IMR-90 (cell line): ENCODE results near the gene DGKE. TPM values are rescaled to one million over a fixed set of nuclear protein-coding genes. Genes with fewer than 3 reads are reported as not detected.

ENCODE experiments used
- ATAC-seq: fragments of 200-7000 bp; cut with Tn5 transposase; 2 replicates; pipeline ENCODE4 v1.9.1; 2020; ENCODE audit warnings: low read depth, mild to moderate bottlenecking, moderate library complexity
- BruUV-seq: library from RNA; stranded (reverse); fragments of 400-500 nt; replicated peaks from 2 replicates; lab custom pipeline; 2021; lab: Mats Ljungman, UMichigan
- CTCF ChIA-PET: fragments of 300-600 bp; formaldehyde crosslinking; extraction: SDS; loops from one replicate; lab custom pipeline; 2021; ENCODE audit warnings: antibody characterized with exemption; lab: Yijun Ruan, JAX
- POLR2A ChIA-PET: fragments of 300-600 bp; sonication (Branson Sonifier 250); formaldehyde crosslinking; loops from one replicate; lab custom pipeline; 2022; ENCODE audit warnings: antibody characterized with exemption; ENCODE audit not compliant: unreplicated experiment; lab: Charles Lee
- DNase-seq: peaks from one replicate; pipeline ENCODE4 v3.0.0; 2013
- H2AFZ ChIP-seq: replicated peaks from 2 replicates; pipeline ENCODE3; 2013; ENCODE audit warnings: low read length, mild to moderate bottlenecking; ENCODE audit not compliant: poor library complexity
- H2AK5ac ChIP-seq: 2 replicates; pipeline ENCODE4 v1.6.1; 2013; ENCODE audit warnings: low read depth, low read length, inconsistent platforms
- H2AK9ac ChIP-seq: replicated peaks from 2 replicates; pipeline ENCODE3; 2013; ENCODE audit warnings: mild to moderate bottlenecking, low read depth, low read length, moderate library complexity; ENCODE audit not compliant: poor library complexity
- H2BK120ac ChIP-seq: 2 replicates; pipeline ENCODE4 v1.6.1; 2013; ENCODE audit warnings: low read depth, low read length, inconsistent platforms
- H2BK15ac ChIP-seq: 3 replicates; pipeline ENCODE4 v1.6.1; 2013; ENCODE audit warnings: low read depth, low read length, inconsistent platforms
- H2BK20ac ChIP-seq: 2 replicates; pipeline ENCODE4 v1.6.1; 2013; ENCODE audit warnings: low read depth, mild to moderate bottlenecking, inconsistent platforms, low read length, moderate library complexity
- H2BK5ac ChIP-seq: 2 replicates; pipeline ENCODE4 v1.6.1; 2013; ENCODE audit warnings: mild to moderate bottlenecking, low read depth, low read length, inconsistent platforms; ENCODE audit not compliant: poor library complexity, severe bottlenecking
- H3K14ac ChIP-seq: replicated peaks from 2 replicates; pipeline ENCODE4 v1.6.1; 2013; ENCODE audit warnings: low read depth, low read length, inconsistent platforms
- H3K18ac ChIP-seq: 2 replicates; pipeline ENCODE4 v1.6.1; 2013; ENCODE audit warnings: low read depth, low read length, control low read depth
- H3K23ac ChIP-seq: 2 replicates; pipeline ENCODE4 v1.6.1; 2013; ENCODE audit warnings: low read depth, low read length, inconsistent platforms
- H3K27ac ChIP-seq: 2 replicates; pipeline ENCODE4 v1.5.1; 2013; ENCODE audit warnings: mild to moderate bottlenecking, control low read depth, low read length; ENCODE audit not compliant: insufficient read depth
- H3K27me3 ChIP-seq: 2 replicates; pipeline ENCODE4 v1.6.1; 2013; ENCODE audit warnings: low read length; ENCODE audit not compliant: control insufficient read depth, insufficient read depth
- H3K36me3 ChIP-seq: 2 replicates; pipeline ENCODE4 v1.6.1; 2013; ENCODE audit warnings: low read length, mixed read lengths; ENCODE audit not compliant: control insufficient read depth, insufficient read depth
- H3K4ac ChIP-seq: 2 replicates; pipeline ENCODE4 v1.6.1; 2013; ENCODE audit warnings: low read depth, low read length, inconsistent platforms
- H3K4me1 ChIP-seq: 2 replicates; pipeline ENCODE4 v1.6.1; 2013; ENCODE audit warnings: low read length, mixed read lengths; ENCODE audit not compliant: control insufficient read depth, insufficient read depth
- H3K4me2 ChIP-seq: 2 replicates; pipeline ENCODE4 v1.6.1; 2013; ENCODE audit warnings: low read depth, mild to moderate bottlenecking, control low read depth, low read length, moderate library complexity
- H3K4me3 ChIP-seq: 2 replicates; pipeline ENCODE4 v1.5.1; 2013; ENCODE audit warnings: low read depth, mild to moderate bottlenecking, control low read depth, low read length, moderate library complexity; ENCODE audit not compliant: insufficient read depth
- H3K56ac ChIP-seq: 2 replicates; pipeline ENCODE4 v1.6.1; 2013; ENCODE audit warnings: low read length, inconsistent platforms; ENCODE audit not compliant: insufficient read depth; ENCODE audit errors: extremely low read depth
- H3K79me1 ChIP-seq, 2 experiments: 2 replicates each; pipeline ENCODE4 v1.6.1; 2013; ENCODE audit warnings: low read length in 2 of 2, inconsistent platforms in 1 of 2, low read depth in 1 of 2
- H3K9ac ChIP-seq: 2 replicates; pipeline ENCODE4 v1.6.1; 2013; ENCODE audit warnings: low read depth, low read length, control low read depth
- H3K9me1 ChIP-seq: 2 replicates; pipeline ENCODE4 v1.6.1; 2013; ENCODE audit warnings: low read length, inconsistent platforms; ENCODE audit not compliant: insufficient read depth
- H3K9me3 ChIP-seq: 2 replicates; pipeline ENCODE4 v1.6.1; 2013; ENCODE audit warnings: low read length; ENCODE audit not compliant: control insufficient read depth, insufficient read depth
- H4K20me1 ChIP-seq: 2 replicates; pipeline ENCODE4 v1.6.1; 2013; ENCODE audit warnings: low read length, inconsistent platforms; ENCODE audit not compliant: insufficient read depth
- H4K5ac ChIP-seq: 2 replicates; pipeline ENCODE4 v1.6.1; 2013; ENCODE audit warnings: mild to moderate bottlenecking, low read depth, low read length, control low read depth
- H4K8ac ChIP-seq, 2 experiments: 2 replicates each; pipeline ENCODE4 v1.6.1; 2013; ENCODE audit warnings: low read depth in 2 of 2, low read length in 2 of 2, control low read depth in 1 of 2, inconsistent platforms in 1 of 2
- H4K91ac ChIP-seq: 2 replicates; pipeline ENCODE4 v1.6.1; 2013; ENCODE audit warnings: low read depth, low read length, inconsistent platforms; ENCODE audit not compliant: insufficient read depth
- BHLHE40 ChIP-seq: fragments of 150-350 bp; IDR thresholded peaks from 2 replicates; pipeline ENCODE4 v1.6.1; 2016; ENCODE audit warnings: mild to moderate bottlenecking, low read depth, low read length
- CHD1 ChIP-seq: IDR thresholded peaks from 2 replicates; pipeline ENCODE4 v1.6.1; 2012; ENCODE audit warnings: low read depth, low read length, improper control_type of control experiment
- CTCF ChIP-seq: conservative IDR thresholded peaks from 2 replicates; pipeline ENCODE4 v1.5.1; 2012; ENCODE audit warnings: mild to moderate bottlenecking, low read depth, low read length, improper control_type of control experiment
- ELK1 ChIP-seq: fragments of 150-350 bp; IDR thresholded peaks from 2 replicates; pipeline ENCODE4 v1.6.1; 2016; ENCODE audit warnings: low read depth, mild to moderate bottlenecking, low read length, moderate library complexity, borderline replicate concordance
- MAZ ChIP-seq: IDR thresholded peaks from 2 replicates; pipeline ENCODE4 v1.6.1; 2012; ENCODE audit warnings: low read depth, mild to moderate bottlenecking, low read length, improper control_type of control experiment, moderate library complexity, borderline replicate concordance
- MXI1 ChIP-seq: IDR thresholded peaks from 2 replicates; pipeline ENCODE4 v1.6.1; 2012; ENCODE audit warnings: low read depth, mild to moderate bottlenecking, low read length, moderate library complexity, borderline replicate concordance
- NFE2L2 ChIP-seq: fragments of 150-350 bp; IDR thresholded peaks from 2 replicates; pipeline ENCODE4 v1.6.1; 2016; ENCODE audit warnings: low read depth, mild to moderate bottlenecking, low read length
- POLR2A ChIP-seq: IDR thresholded peaks from 2 replicates; pipeline ENCODE4 v1.6.1; 2012; ENCODE audit warnings: mild to moderate bottlenecking, low read depth, low read length
- RAD21 ChIP-seq: IDR thresholded peaks from 2 replicates; pipeline ENCODE4 v1.6.1; 2012; ENCODE audit warnings: low read length, improper control_type of control experiment
- RCOR1 ChIP-seq: IDR thresholded peaks from 2 replicates; pipeline ENCODE4 v1.6.1; 2012; ENCODE audit warnings: mild to moderate bottlenecking, low read length, improper control_type of control experiment; ENCODE audit not compliant: insufficient replicate concordance
- RFX5 ChIP-seq: IDR thresholded peaks from 2 replicates; pipeline ENCODE4 v1.8.0; 2012; ENCODE audit warnings: low read depth, mild to moderate bottlenecking, low read length, moderate library complexity
- SMC3 ChIP-seq: fragments of 150-350 bp; IDR thresholded peaks from 2 replicates; pipeline ENCODE4 v1.6.1; 2016; ENCODE audit warnings: low read depth, mild to moderate bottlenecking, antibody characterized with exemption, low read length, moderate library complexity
- WGBS, 2 experiments: methylation state at CpG; one replicate each; pipeline versions ENCODE4 v1.1.5 to v1.1.7; 2013; ENCODE audit warnings: missing lambda C conversion rate in 2 of 2; ENCODE audit not compliant: insufficient read length in 1 of 2; ENCODE audit errors: extremely low coverage in 2 of 2; 5-methylcytosine and 5-hydroxymethylcytosine counted together
- dilution Hi-C: fragments of 300-500 bp; cut with HindIII; formaldehyde crosslinking; loops from one replicate; pipeline ENCODE4 v1.14.3; 2018; ENCODE audit warnings: low sequenced_read_pairs; ENCODE audit not compliant: unreplicated experiment
- in situ Hi-C: fragments of 300-500 bp; cut with MboI; formaldehyde crosslinking; loops from 3 replicates; pipeline ENCODE4 v1.14.3; 2019; ENCODE audit warnings: low sequenced_read_pairs, inconsistent platforms, mixed read lengths
- intact Hi-C: fragments of 100-400 bp; cut with micrococcal nuclease; formaldehyde crosslinking; loops from 2 replicates; pipeline ENCODE4 v1.10.0; 2022
- polyA plus RNA-seq, 3 experiments: library from polyadenylated mRNA; depleted of rRNA; stranded (reverse); fragments of >200 nt; gene quantifications; 2 replicates each; pipeline ENCODE4 v1.2.3, GENCODE V29; 2012; ENCODE audit warnings: low replicate concordance in 1 of 3
- total RNA-seq: library from RNA; depleted of rRNA; stranded (reverse); fragments of >200 nt; gene quantifications from 2 replicates; pipeline ENCODE4 v1.2.3, GENCODE V29; 2012

DGKE gene
- total and polyA plus RNA-seq, 2 of the 4 experiments (the other 2 are of a cell fraction): 3.9 to 5.0 TPM

- Histone ChIP-seq H4K5ac (no peak overlapping the region), H4K91ac (no peak overlapping the region), H2AK9ac (peak overlapping the region; percentile 76), H2BK120ac (no peak overlapping the region), H3K4me2 (no peak overlapping the region), H3K18ac (no peak overlapping the region), H2AFZ (no peak overlapping the region), H3K27me3 (no peaks in the 10 kb centered on the region), H3K9me1 (peaks cover 19% of the 10 kb centered on the region; the same call in 1 of the 2 replicates), H4K8ac (no peak overlapping the region), H3K23ac (no peak overlapping the region), H2BK15ac (no peak overlapping the region), H2AK5ac (no peak overlapping the region), H3K27ac (no peak overlapping the region), H3K4me3 (no peak overlapping the region), H2BK5ac (peak overlapping the region; percentile 72), H3K4me1 (peaks cover 4% of the 10 kb centered on the region; the same call in 1 of the 2 replicates), H3K36me3 (no peaks in the 10 kb centered on the region), H3K9me3 (no peaks in the 10 kb centered on the region), H4K20me1 (no peaks in the 10 kb centered on the region), H3K79me1 (no peaks in the 10 kb centered on the region), H3K14ac (no peak overlapping the region; the same call in 1 of the 2 replicates), H3K4ac (no peak overlapping the region; the same call in 1 of the 2 replicates), H3K56ac (no peak overlapping the region), H3K9ac (no peak overlapping the region), H2BK20ac (no peak overlapping the region)
- POLR2A ChIA-PET: no interaction called here
- CTCF ChIA-PET: no interaction called here
- ATAC-seq (no peak), DNase-seq (no peak)
- intact Hi-C loops (no loop called here), dilution Hi-C loops (no loop called here), in situ Hi-C loops (no loop called here)
- BruUV-seq: no TSS peak
- WGBS, 2 experiments: 94 to 100% methylated on average over 2 to 4 of the region's 9 CpGs
- TF ChIP-seq BHLHE40: no peak
- TF ChIP-seq RAD21: no peak
- no peak for TF ChIP-seq RCOR1
- no peak for TF ChIP-seq CHD1
- TF ChIP-seq CTCF: no peak
- TF ChIP-seq ELK1: no peak
- no peak for TF ChIP-seq MXI1
- no peak for TF ChIP-seq NFE2L2
- TF ChIP-seq POLR2A: no peak
- no peak for TF ChIP-seq RFX5
- TF ChIP-seq MAZ: no peak
- TF ChIP-seq SMC3: no peak
Measured at GRCh38 chr17:56809106-56809819, 24.7 kb upstream of the DGKE start.
